ENCODE data around the gene MAPK8. TPM values are rescaled to one million over a fixed set of nuclear protein-coding genes. Genes with fewer than 3 reads are reported as not detected.

The MAPK8 gene
- total RNA-seq, 2 donors from 2014 or later, result 32.3 to 43.3 TPM

GRCh38 chr10:48300556-48300955, 5.9 kb upstream of the MAPK8 start:
- Histone ChIP-seq H3K27me3 (no peaks in the 10 kb centered on the region), H3K4me1 (no peaks in the 10 kb centered on the region), H3K9ac (ENCODE audit: low read depth in 2 of 2, low read length in 2 of 2) (no peak overlapping the region), H3K4me3 (no peak overlapping the region), H3K27ac (no peak overlapping the region), H3K36me3 (no peaks in the 10 kb centered on the region), H3K9me3 (no peaks in the 10 kb centered on the region)
- TF ChIP-seq, protein P1, sequence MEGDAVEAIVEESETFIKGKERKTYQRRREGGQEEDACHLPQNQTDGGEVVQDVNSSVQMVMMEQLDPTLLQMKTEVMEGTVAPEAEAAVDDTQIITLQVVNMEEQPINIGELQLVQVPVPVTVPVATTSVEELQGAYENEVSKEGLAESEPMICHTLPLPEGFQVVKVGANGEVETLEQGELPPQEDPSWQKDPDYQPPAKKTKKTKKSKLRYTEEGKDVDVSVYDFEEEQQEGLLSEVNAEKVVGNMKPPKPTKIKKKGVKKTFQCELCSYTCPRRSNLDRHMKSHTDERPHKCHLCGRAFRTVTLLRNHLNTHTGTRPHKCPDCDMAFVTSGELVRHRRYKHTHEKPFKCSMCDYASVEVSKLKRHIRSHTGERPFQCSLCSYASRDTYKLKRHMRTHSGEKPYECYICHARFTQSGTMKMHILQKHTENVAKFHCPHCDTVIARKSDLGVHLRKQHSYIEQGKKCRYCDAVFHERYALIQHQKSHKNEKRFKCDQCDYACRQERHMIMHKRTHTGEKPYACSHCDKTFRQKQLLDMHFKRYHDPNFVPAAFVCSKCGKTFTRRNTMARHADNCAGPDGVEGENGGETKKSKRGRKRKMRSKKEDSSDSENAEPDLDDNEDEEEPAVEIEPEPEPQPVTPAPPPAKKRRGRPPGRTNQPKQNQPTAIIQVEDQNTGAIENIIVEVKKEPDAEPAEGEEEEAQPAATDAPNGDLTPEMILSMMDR (IDR thresholded peaks at IDR 0.05), result no peak
- intact Hi-C loops (cut with DNase I), result no loop called here
- no peak for DNase-seq

DNA sequence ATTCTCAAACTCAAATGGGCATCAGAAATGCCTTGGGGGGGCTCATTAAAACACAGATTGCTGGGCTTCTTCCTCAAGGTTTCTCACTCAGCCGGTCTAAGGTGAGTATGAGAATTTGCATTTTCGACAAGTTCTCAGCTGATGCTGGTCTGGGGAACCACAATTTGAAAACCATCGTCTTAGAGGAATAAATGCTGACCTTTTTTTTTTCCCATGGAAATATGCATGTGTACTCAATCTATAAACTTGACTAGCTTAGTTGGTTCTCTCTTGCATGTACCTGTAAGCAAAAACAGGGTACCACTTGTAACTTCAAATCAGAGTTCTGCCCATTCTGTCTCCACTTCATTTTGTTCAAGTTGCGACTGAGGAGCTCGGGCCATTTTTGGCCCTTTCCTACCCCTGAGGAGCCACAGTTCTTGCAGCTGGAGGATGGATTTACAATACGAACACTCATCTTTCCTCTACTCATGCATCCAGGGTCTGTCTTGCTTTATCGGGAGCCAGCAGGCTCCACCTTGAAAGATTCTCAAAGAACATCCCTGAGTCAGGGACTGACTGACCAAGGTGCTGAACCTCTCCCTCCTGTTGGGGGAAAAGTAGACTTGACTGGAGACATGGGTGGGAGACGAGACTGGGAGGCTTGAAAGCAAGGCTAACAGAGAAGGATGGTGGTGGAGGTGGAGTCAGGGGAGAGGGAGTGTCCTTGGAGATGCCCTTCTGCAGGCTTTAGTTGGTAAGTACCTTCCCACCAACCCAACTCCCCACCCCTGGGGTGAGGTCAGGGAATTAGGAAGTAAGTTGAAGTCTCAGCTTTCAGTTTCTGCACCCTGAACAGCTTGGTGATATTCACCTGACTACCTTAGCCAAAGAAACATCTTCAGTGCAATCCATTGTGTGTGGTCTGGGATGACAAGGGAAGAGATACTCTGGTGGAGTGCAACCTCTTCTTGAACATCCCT, 3.7 kb upstream of the MAPK8 start:
- Histone ChIP-seq H3K27me3 (no peaks in the 10 kb centered on the region), H3K4me1 (peaks cover 3% of the 10 kb centered on the region), H3K36me3 (no peaks in the 10 kb centered on the region), H3K9me3 (no peaks in the 10 kb centered on the region), H3K9ac (ENCODE audit: low read depth in 2 of 2, low read length in 2 of 2) (no peak overlapping the region), H3K27ac (no peak overlapping the region), H3K4me3 (no peak overlapping the region)
- DNase-seq, result no peak
- intact Hi-C loops (cut with DNase I), result no loop called here
- TF ChIP-seq, protein P1 (IDR thresholded peaks at IDR 0.05), result no peak

DNA sequence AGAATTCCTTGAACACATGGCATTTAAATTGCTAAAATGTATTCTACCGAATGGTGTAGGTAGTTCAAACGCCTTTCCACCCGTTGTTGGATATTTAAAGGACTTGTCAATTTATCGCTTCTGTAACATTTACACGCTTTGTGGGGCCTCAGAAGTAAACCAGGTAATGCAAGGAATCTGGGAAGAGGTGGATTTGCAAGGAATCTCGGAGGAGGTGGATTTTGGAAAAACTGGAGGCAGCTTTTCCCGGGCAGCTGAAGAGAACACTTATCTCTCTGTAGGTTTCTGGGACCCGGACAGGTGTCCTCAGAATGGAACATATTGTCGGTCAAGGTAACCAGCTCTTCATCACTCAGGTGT, 592 bp upstream of the MAPK8 start:
- Histone ChIP-seq H3K27me3 (no peaks in the 10 kb centered on the region), H3K4me3 (peak overlapping the region; percentile 83), H3K9ac (ENCODE audit: low read depth in 2 of 2, low read length in 2 of 2) (peak overlapping the region; percentile 2 to 89), H3K27ac (peak overlapping the region; percentile 25), H3K9me3 (no peaks in the 10 kb centered on the region), H3K36me3 (no peaks in the 10 kb centered on the region), H3K4me1 (peaks cover 5% of the 10 kb centered on the region)
- TF ChIP-seq, protein P1 (IDR thresholded peaks at IDR 0.05), result no peak
- intact Hi-C loops (cut with DNase I), result no loop called here
- no peak for DNase-seq

- H3K4me3 ChIP-seq, result peak overlapping the region; percentile 83
- H3K27me3 ChIP-seq, result no peaks in the 10 kb centered on the region
- TF ChIP-seq, protein P1 (IDR thresholded peaks at IDR 0.05), result no peak
- DNase-seq, result peak; percentile 60
- peak overlapping the region; percentile 91 for H3K27ac ChIP-seq
- H3K9me3 ChIP-seq, result no peaks in the 10 kb centered on the region
- intact Hi-C loops (cut with DNase I), result no loop called here
- H3K36me3 ChIP-seq, result no peaks in the 10 kb centered on the region
- peak overlapping the region; percentile 86 to 89 for H3K9ac ChIP-seq (ENCODE audit: low read depth in 2 of 2, low read length in 2 of 2)
- H3K4me1 ChIP-seq, result peaks cover 5% of the 10 kb centered on the region
Measured at GRCh38 chr10:48306870-48307710, 613 bp downstream of the MAPK8 start.

DNA sequence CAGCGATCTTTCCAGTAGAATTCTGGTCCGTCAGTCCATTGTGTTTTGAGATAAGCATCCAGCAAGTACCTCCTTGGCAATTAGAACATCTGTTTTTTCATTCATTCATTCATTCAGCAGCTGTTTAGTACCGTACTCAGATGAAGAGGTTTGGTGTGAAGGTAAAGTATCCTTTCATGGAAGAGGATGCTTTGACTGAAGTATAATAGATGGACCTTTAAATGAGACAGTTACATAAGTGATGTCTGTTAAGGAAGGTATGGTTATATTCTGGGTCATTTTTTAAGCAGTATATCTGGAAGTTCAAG, 1.2 kb downstream of the MAPK8 start:
- intact Hi-C loops (cut with DNase I), result no loop called here
- peak overlapping the region; percentile 83 for H3K4me3 ChIP-seq
- no peaks in the 10 kb centered on the region for H3K36me3 ChIP-seq
- no peak overlapping the region for H3K9ac ChIP-seq (ENCODE audit: low read depth in 2 of 2, low read length in 2 of 2)
- TF ChIP-seq, protein P1 (IDR thresholded peaks at IDR 0.05), result no peak
- no peaks in the 10 kb centered on the region for H3K27me3 ChIP-seq
- peaks cover 5% of the 10 kb centered on the region for H3K4me1 ChIP-seq
- no peak for DNase-seq
- no peaks in the 10 kb centered on the region for H3K9me3 ChIP-seq
- no peak overlapping the region for H3K27ac ChIP-seq
